Measurements from ENCODE around the gene LUZP2. TPM values are rescaled to one million over a fixed set of nuclear protein-coding genes. Genes with fewer than 3 reads are reported as not detected.

Gene LUZP2
- 0.05 and 0.23 TPM in 2 replicates for total RNA-seq

GRCh38 chr11:24496736-24497725 is at the start of gene LUZP2:
LUZP2 (plus strand) TSS chr11:24497053.
- no peak for DNase-seq (ENCODE audit: extremely low read depth, low read depth, low spot score)

- DNase-seq (ENCODE audit: extremely low read depth, low read depth, low spot score): no peak
Observed at GRCh38 chr11:24453129-24453718, 43.6 kb upstream of the LUZP2 start.

- no peak for DNase-seq (ENCODE audit: extremely low read depth, low read depth, low spot score)
Observed at GRCh38 chr11:24457985-24458384, 38.9 kb upstream of the LUZP2 start.

GRCh38 chr11:24470431-24470830 is 26.4 kb upstream of the LUZP2 start:
- DNase-seq (ENCODE audit: extremely low read depth, low read depth, low spot score): no peak

- DNase-seq (ENCODE audit: extremely low read depth, low read depth, low spot score): no peak
Observed at GRCh38 chr11:24471084-24471483, 25.8 kb upstream of the LUZP2 start.

- DNase-seq (ENCODE audit: extremely low read depth, low read depth, low spot score): no peak
Observed at GRCh38 chr11:24478718-24479117, 18.1 kb upstream of the LUZP2 start.

- no peak for DNase-seq (ENCODE audit: extremely low read depth, low read depth, low spot score)
Observed at GRCh38 chr11:24489477-24489876, 7.4 kb upstream of the LUZP2 start.

- no peak for DNase-seq (ENCODE audit: extremely low read depth, low read depth, low spot score)
Observed at GRCh38 chr11:24496386-24496735, 492 bp upstream of the LUZP2 start.

GRCh38 chr11:24497831-24498230 is 978 bp downstream of the LUZP2 start:
- no peak for DNase-seq (ENCODE audit: extremely low read depth, low read depth, low spot score)

GRCh38 chr11:24502425-24502824 is 5.6 kb downstream of the LUZP2 start:
- no peak for DNase-seq (ENCODE audit: extremely low read depth, low read depth, low spot score)

GRCh38 chr11:24509114-24509513 is 12.3 kb downstream of the LUZP2 start:
- DNase-seq (ENCODE audit: extremely low read depth, low read depth, low spot score): no peak

GRCh38 chr11:24511511-24511910 is 14.7 kb downstream of the LUZP2 start:
- no peak for DNase-seq (ENCODE audit: extremely low read depth, low read depth, low spot score)

GRCh38 chr11:24513479-24514218 is 16.8 kb downstream of the LUZP2 start:
- DNase-seq (ENCODE audit: extremely low read depth, low read depth, low spot score): no peak

- no peak for DNase-seq (ENCODE audit: extremely low read depth, low read depth, low spot score)
Observed at GRCh38 chr11:24514219-24514594, 17.4 kb downstream of the LUZP2 start.

- no peak for DNase-seq (ENCODE audit: extremely low read depth, low read depth, low spot score)
Observed at GRCh38 chr11:24515632-24516031, 18.8 kb downstream of the LUZP2 start.

- no peak for DNase-seq (ENCODE audit: extremely low read depth, low read depth, low spot score)
Observed at GRCh38 chr11:24516638-24517037, 19.8 kb downstream of the LUZP2 start.

GRCh38 chr11:24521601-24522000 is 24.7 kb downstream of the LUZP2 start:
- DNase-seq (ENCODE audit: extremely low read depth, low read depth, low spot score): no peak

GRCh38 chr11:24524156-24524555 is 27.3 kb downstream of the LUZP2 start:
- DNase-seq (ENCODE audit: extremely low read depth, low read depth, low spot score): no peak

GRCh38 chr11:24531528-24531927 is 34.7 kb downstream of the LUZP2 start:
- DNase-seq (ENCODE audit: extremely low read depth, low read depth, low spot score): no peak

GRCh38 chr11:24543771-24544170 is 46.9 kb downstream of the LUZP2 start:
- no peak for DNase-seq (ENCODE audit: extremely low read depth, low read depth, low spot score)

- no peak for DNase-seq (ENCODE audit: extremely low read depth, low read depth, low spot score)
Observed at GRCh38 chr11:24556693-24557092, 59.8 kb downstream of the LUZP2 start.
